CD4-positive, alpha-beta T cell treated with Interferon gamma for 1 hour (primary cell): ENCODE data around the gene NBAS.
A peak's percentile ranks its signal among the peaks of the same experiment; 100 is the strongest.

ENCODE experiments used
- DNase-seq: peaks from one replicate; pipeline ENCODE4 v3.0.0-alpha.2; 2020

Gene NBAS

DNA sequence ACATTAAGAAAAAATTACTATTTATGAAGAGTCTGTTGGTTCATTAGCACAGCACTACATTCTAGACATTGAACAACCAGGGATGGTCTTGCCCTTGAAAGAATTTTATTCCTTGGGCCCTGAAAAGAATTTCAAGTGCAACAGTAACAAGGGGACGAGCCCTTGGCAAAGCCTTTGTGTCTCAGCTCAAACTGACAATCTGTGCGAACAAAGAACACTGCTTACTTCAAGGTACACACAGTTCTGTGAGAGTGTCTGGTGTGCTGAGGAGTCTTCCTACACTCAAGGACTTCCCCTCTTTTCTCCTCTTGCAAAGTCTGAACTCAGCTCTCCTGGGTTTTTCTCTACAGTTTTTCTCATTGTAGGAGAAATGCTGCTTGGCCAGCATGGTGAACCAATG is 373.4 kb downstream of the NBAS start:
- DNase-seq: no peak

DNA sequence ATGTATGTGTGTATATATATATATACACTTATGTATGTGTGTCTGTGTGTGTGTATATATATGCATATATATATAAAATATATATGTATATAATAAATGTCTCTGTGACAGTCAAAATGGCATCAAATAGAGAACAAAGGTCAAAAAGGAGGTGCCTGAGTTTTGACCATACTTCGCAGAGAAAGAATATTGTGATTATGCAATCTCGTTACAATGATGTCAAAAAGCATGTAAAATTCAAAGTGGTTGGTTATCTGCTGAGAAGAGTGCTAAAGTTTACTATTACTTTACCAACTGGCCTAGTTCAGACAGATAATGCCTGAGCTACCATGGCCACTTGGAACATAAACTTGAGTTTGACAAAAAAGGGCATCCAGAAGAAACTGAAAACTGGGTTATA is 375.0 kb downstream of the NBAS start:
- DNase-seq: no peak

DNA sequence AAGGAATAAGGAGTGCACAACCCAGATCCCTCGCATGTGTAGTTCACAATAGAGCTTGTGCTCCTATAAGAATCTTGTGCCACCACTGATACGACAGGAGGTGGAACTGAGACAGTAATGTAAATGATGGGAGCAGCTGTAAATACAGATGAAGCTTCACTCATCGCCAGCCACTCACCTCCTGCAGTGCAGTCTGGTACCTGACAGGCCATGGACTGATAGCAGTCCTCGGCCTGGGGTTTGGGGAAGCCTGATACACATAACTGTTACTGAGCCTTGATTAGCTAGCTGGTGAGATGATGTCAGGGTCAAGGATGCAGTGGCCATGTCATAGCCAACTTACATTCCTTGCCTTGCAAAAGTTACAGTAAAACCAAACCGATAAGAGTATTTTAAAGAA is 376.6 kb downstream of the NBAS start:
- DNase-seq: no peak

DNA sequence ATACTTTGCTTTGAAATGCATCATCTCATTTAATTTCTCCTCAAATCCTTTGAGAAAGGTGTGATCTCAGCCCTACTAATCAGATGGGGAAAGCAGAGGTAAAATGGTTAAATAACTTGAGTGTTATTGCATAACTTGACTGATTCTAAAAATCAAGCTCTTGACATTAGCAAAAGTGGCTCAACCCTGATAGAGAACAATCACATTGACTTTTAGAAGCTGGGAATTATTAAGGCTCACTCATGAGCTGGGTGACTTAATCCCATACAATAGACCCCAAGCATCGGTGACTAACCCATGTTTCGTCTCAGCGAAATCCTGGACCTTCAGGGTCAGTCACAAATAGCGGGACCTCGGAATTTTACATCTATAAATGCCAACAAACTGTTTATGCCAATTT is 378.9 kb downstream of the NBAS start:
- DNase-seq: no peak

DNA sequence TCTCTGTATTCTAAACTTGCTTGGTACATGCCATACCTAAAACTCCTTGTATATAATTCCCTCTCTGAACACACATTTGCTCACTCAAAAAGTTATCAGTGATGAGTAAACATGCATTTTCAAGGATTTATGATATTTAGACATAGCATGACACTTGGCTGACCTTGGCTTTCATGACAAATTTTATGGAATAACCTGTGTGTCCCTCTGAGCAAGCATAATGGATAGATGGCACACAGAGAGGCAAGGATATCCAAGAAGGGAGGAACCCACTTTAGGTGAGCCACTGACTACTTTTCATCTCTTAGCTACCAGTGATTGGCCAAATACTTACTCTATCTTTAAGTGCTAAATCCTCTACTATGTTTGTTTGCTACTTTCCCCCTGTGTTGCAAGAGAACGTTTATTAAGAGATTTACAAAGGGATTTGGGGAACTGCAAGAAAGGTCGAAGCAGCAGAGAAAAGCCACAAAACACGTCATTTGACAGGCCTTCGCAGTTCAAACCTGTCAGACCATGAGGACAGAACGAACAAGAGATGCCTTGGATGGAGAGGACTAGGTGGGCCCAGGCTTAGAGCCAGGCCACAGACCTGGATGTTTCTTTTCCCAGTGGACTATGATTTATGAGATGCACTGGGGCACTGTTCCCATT is 379.9 kb downstream of the NBAS start:
- no peak for DNase-seq

DNA sequence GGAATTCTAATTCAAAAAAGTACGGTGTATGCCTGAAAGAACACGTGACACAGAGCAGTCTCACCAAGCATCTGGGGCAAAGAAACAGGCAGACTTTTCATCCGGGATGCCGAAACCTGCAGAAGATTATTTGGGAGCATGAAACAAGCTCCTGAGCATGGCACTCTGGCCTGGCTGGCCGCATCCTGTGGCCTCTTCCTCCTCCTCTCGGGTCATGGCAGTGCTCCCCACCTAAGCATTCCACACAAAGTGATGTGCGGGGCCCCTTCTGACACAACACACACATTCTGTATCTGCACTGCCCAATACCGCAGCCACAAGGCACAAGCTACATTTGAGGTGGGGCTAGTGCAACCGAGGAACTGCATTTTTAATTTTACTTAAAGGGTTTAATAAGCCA is 380.8 kb downstream of the NBAS start:
- DNase-seq: no peak

DNA sequence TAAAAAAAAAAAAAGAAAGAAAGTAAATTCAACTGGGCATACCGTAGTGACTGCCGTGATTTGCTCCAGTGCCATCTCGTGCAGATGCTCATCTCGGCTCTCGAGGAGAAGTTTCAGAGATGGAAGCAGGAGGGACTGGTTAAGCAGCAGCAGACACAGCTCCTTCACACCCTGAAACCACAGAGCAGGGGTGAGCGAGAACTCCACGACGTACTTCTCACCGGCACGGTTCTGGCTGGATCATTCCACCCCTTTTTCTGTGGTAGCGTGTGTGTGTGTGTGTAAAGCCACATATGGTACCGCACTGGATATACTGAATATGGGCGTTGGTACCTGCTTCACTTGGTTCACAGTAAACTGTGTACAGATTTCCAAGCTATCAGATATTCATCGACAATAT is 382.2 kb downstream of the NBAS start:
- no peak for DNase-seq

DNA sequence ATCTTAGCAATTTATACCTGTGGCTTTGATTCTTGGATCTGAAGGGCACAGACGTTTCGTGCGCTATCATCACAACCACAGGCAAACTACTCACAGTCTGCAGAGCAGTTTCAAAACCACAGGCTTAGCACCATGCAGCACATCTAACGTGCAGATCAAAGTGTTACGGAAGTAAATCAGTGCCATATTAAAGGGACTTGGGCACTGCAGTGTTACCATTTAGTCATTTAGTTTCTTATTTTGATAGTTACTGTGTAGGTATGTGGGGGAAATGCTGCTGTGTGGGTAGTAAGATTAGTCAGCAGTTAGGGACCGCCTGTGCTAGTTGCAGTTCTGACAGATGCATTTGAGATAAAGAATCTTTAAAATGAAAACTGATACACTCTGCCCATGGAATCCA is 384.0 kb downstream of the NBAS start:
- peak; percentile 30 for DNase-seq

DNA sequence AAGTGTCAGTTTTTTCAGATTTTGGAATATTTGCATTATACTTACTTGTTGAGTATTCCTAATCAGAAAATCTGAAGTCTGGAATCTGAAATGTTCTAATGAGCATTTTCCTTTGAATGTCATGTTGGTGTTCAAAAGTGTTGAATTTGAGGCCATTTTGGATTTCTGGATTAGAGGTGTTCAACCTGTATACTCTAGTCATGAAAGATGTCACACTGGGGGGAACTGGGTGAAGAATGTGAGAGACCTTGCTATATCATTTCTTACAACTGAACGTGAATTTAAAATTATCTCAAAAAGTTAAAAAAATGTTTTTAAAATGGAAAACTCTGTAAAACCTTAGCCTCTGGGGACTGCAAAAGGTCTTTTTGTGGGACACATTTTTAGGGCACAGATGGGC is 384.5 kb downstream of the NBAS start:
- no peak for DNase-seq

DNA sequence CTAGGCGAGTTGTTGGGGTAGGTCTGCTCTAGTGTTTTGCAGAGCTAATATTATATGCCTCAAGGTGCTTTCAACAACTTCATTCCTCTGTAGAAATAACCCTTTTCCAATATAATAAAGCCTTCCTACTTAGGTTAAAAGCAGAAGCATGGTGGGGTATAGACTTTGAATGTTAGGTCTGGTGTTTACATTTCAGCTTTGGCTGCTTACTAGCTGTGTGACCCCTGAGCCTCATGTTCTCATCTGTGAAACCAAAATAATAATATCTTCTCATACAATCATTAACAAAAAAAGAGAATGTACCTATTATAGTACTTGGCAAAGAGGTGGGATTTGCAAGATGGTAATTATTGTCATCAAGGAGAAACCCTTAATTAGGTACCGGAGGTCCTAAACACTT is 386.6 kb downstream of the NBAS start:
- DNase-seq: no peak

DNA sequence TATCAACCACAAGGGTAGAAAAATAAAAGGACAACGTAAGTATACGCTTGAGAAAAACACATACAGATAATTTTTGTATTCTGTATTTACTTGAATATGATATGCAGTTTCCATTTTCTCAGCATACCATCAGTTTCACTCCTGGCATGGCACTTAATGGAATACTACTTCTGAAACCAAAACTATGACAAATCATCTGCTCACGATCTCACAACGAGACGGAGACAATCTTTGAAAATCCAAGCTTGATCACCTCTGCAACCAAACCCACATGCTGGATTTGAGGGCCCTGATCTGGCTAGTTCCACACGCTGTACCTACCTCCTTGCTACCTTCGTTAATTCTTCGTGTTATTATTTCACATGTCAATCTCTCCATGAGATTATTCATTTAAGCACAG is 387.6 kb downstream of the NBAS start:
- no peak for DNase-seq

DNA sequence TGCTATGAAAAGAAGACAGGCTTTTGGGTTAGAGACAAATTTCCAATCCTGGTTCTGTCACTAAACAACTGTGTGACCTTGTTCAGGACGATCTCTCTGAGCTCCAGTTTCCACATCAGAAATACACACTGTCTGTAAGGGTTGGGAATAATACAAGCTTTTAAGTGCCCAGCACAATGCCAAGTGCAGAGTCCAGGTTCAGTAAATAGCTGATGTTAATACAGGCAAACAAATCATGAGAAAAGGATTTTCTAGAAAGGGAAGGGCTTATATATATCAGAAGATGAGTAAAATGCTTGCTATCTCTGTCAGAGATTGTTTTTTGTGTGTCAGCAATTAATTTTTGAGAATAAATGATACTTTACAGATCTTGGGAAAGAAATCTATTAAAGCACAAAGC is 388.3 kb downstream of the NBAS start:
- DNase-seq: no peak

DNA sequence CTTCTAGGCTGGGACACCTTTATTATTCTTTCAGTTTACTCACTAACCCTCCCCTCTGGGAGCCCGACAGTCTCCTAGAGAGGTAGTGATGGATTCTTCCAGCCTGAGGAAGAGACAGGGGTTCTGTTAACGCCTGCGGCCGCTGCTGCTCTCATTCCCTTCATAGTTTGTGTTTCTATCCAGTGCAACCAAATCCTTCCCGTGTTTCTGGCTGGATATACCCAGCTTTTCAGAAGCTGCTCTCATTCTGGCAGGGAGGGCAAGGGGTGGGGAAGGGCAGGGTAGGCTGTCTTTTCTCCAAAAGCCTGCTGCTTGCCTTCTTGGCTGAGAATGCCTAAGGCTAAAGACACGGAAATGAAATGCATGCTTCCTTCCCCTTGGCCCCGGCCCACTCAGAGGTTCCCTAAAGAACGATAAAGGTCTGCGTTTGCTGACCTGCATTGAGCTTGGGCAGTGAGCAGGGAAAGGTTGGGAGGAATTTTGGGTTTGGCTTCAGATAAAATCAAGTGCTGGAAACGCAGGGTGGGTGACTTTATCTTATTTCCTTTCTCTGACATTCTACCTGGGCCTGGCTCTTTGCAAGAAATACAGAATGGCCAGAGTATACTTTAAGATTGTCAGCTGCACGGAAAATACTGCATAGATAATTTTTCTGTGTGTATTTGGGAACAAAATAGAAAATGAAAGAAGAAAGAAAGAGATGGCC is 390.9 kb downstream of the NBAS start:
- DNase-seq: no peak

DNA sequence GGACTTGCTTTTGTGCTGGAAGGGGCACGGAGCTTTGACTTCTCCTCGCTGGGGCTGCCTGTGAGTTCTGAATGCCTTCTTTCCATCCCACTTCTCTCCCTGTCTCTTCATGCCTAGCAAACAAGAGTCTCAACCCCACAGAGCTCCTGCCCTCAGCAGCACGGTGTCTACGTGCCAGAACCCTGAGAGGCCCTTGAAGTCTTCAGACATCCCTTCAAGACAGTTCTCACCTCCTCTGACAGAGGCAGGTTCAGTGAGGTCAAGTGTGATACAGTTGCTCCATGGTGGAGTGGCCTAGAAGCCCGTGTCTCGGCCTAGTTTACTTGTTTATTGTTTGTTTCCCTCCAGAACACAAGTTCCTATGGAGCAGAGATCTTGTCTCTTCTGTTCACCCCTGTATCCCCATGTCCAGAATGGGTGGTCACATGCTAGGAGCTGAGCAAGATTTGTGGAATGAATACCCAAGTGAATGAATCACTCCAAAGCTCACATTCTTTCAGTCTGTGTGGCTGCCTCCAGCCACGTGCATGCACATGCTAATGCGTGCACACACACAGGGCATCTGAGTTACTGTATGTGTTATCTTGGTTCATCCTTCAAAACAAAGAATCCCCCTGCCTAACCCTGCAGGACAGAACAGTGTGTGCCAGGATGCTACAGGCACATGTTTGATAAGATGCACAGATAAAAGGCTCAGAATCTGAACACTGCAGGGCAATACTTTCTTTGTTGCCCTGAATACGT is 391.6 kb downstream of the NBAS start:
- DNase-seq: no peak

DNA sequence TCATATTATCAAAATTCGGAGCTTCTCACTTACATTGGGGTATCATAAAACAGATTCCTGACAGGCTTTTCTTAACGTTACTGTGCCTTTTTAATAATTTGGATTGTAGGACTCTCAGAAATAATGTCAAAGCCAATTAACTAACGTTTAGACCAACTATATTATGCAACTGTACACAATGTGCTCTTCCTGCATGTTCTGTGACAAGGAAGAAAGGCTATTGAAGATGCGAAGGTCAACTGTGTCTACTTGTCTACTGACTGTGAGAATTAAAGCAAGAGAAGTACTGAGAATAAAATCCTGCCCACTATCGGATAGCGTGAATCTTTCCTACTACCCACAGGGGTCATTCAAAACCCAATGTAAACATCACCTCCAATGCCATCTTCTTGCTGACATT is 393.0 kb downstream of the NBAS start:
- DNase-seq: no peak

DNA sequence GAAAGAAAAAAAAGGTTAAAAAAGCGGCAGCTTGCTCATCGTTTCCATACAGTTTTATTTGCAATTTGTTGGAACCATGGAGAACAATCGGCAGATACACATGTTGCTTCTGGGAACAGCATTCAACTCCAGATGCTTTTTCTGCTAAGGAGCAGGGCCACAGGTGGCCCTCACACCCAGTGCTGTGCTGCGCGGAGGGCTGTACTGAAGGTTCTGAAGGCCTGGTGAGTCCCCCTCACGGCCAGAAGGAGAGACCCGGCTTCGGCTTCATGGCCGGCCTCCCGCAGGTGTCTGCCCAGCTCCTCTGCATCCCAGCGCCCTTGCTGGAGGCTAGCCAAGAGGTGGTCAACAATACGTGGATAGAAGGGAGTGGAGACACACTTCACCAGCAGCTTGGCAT is 394.3 kb downstream of the NBAS start:
- no peak for DNase-seq

DNA sequence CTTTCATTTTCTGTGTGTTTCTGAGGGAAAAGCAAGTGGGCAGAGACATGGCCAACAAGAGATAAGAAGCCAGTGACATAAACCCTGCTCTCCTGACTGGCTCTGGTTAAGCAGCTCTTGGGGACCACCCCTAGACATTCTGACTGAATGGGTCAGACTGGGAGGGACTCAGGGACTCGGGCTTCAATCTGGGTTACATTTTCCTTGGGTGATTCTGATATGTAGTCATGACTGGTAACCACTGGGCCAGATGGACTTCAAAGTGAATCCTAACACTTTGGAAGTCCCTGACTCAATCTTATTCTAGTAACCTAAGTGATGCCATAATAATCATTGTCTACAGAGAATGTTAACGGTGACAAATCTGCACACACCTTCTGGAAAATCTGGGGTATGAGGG is 397.8 kb downstream of the NBAS start:
- DNase-seq: no peak

DNA sequence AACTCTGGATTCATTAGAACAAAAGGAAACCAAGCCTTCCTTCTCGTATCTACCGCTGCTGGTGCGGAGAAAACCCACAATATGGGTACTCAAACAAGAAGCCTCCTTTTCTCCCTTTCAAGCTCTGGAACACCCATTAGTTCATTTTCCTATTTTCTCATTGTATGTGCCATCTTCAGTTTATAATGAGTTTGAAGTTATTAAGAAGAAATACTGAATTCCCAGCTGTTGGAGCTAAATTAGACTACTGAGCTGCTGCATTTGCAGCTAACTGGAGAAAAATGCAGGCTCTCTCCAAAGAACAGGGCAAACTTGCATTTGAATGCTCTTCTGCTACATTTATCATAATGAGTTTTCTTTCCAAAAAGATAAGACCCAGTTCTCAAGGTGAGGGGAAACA is 398.5 kb downstream of the NBAS start:
- DNase-seq: no peak

DNA sequence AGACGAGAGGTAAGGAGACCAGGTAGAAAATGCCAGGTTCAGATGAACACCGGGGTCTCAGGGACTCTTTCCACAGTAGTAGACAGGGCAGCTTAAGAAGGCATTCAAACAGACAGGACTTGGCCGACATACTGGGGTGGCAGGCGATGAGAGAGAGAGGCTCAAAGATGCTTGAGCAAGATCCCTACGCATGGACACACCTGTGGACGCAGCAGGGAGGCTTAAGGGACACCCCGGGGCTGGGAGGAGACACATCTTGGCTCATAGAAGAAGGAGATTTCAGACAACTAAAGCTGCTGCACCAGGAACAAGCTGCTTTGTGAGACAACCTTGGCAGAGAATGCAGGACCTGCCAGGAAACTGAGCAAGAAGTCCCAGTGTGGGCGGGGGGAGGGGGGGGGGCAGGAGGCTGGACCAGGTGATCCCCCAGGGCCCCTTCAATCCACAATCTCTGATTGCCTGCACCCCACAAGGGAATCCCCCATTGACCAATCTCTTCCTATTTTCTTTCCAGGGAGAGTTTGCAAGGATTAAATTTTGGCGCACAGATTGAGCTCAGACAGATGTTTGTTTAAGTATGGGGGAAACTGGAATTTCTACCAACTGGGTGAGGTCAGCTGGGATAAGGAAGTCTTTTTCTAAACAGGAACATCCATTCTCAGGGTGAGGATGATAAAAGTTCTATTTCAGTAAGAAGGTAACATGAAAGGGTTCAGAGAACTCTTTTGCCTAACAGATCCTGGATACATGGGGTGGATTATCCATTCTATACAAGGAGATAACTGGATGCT is 400.7 kb downstream of the NBAS start:
- DNase-seq: no peak

DNA sequence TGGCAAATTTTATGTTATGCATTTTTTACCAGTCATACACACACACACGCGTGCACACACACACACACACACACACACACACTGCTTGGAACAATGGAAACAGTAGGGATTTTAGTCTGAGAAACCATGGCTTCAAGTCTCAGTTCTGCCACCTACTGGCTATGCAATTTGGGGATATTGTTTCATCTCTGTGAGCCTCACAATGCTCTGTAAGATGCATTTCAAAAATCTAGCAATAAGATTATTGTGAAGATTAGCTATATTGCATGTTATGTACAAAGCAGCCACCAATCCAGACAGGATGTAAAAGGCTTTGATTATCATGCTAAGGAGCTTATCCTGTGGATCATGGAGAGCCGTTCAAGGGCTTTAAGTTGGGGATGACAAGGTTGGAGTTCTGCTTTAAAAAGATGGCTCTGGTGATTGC is 401.4 kb downstream of the NBAS start:
- no peak for DNase-seq

DNA sequence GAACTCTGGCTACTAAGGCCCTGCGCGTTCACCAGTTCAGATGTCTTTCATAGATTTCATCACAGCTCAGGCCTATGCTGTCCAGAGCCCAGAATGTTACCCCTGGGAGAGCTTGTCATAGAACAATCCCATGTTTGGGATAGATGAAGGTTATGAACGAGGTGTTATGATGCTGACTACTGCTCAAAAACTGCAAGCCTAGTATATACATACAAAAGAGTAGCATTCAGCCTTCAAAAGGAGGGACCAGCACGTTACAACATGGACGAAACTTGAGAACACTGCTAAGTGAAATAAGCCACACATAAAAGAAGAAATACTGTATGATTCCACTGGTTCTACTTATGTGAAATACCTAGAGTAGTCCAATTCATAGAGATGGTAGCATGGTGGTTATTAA is 401.9 kb downstream of the NBAS start:
- DNase-seq: no peak

DNA sequence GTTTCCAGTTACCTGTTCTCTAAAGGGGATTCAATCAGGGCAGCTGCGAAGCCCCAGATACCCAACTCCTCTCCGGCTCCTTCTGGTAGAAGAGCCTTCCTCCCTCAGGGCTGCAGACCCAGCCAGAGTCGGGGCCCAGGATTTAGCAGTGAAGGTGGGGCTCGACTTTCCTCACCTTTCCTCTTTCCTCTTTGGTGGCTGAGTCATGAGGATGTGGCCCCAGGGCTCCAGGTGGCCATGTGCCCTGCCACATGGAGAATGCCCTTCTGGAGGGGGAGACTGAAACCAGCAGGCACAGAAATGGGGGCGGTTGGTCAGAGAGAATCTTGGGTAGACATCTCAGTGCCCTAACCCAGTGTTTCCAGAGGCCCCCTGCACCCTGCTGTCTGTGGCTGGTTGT is 402.6 kb downstream of the NBAS start:
- no peak for DNase-seq

DNA sequence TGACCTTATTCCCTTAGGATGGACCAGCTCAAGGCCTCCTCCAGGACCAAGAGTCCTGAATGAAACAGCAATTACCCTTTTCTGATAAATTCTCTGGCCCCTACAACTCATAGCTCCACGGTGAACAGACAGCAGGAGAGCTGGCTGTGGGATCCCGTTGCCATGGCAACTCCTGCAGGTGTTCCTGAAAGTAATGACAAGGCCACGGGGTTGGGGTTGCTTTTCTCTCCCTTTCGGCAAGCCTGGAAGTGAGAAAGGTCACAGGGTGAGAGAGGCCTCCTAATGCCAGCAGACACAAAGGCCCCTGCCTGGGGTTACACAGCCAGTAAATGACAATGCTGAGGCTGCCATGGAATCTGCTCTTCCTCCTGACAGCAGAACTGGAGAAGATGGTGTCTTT is 403.0 kb downstream of the NBAS start:
- no peak for DNase-seq
